NCI-H1694 (cell line): ENCODE results near the gene NOX3.
A peak's percentile ranks its signal among the peaks of the same experiment; 100 is the strongest.
"Not testable (repeated sequence)": the region's sequence is repeated elsewhere in the genome, so short reads cannot be mapped to it uniquely, and the experiment has no call there.

Experiments
- DNase-seq: peaks from one replicate; lab custom pipeline; 2025; lab: John Stamatoyannopoulos, UW

NOX3 gene

GRCh38 chr6:155455766-155456165 is at the start of gene NOX3:
TSS of gene NOX3 (minus strand) at chr6:155455839. CDS start at chr6:155455800, 39 bp downstream.
- no peak for DNase-seq

GRCh38 chr6:155504848-155505607 is 49.4 kb upstream of the NOX3 start:
- DNase-seq, result no peak

GRCh38 chr6:155502393-155502792 is 46.8 kb upstream of the NOX3 start:
- DNase-seq, result no peak

DNA sequence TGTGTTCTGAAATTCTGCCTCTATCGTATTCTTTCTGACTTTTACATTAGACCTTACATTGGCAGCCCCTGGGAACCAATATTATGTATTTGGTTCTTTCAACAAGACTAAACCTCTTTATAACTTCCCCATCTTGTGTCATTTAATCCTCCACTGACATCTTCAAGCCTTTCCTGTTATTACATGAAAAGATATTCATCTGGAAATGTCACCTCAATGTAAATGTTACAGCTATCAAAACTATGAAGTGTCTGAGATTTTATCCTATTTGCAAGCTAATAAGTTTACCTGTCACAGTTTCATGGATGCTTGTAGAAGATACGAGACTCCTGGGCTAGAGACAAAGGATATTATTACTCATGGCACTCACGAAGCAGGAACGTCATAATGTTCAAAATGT is 43.9 kb upstream of the NOX3 start:
- no peak for DNase-seq

GRCh38 chr6:155498370-155498769 is 42.7 kb upstream of the NOX3 start:
- no peak for DNase-seq

GRCh38 chr6:155497273-155497672 is 41.6 kb upstream of the NOX3 start:
- no peak for DNase-seq

DNA sequence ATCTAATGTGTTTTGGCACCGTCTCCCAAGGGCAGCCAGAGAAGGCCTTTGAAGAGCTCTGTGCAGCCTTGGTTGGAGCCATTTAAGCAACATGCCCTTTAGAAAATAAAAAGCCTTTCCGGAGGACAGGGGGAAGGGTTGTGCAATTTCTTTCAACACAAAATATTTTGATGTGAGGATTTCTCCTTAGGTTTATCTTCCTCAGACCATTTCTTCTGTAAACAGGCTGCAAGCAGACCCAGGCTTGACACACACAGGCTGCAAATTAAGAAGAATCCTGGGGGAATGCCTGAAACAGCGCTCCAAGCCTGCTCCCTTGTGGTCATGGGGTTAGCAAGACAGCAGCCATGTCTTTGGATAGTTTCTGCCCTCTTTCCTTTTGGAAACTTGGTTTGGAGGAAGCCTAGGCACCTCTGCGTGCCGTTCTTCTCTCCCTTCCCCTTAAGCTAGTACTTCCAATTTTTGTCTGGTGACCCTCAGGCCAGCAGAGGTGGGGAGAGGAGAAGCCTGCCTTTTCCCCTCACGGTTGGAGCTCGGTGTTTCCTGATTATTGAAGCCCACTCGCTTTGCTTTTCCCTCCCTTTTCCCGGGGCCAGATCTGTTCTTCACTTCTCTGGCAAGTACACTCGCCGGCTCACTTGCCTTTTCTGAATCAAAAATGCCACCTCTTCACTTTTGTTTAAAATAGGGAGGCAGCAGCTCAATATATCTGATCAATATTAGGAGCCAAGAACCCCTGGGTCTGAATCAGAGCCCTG is 39.6 kb upstream of the NOX3 start:
- DNase-seq, result peak; percentile 6

DNA sequence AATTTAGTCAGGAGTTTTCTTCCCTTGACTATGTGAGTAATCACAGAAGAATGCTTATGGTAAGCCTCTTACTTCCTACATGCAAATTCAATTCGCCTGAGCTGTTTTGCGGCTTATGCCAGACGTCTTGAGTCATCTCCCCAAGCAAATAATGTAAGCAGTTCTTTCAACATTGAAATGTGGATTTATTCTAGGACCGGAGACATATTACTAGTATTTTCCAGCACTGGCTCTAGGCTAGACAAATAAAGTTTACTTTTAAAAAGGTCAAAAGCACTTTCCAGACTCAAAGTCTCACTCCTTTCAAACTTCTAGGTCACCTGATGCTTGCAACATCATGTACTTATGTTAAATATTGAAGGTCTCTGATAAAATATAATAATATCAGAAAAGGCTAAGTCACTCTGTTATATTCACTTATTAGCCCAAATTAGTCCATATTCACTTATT is 38.1 kb upstream of the NOX3 start:
- DNase-seq, result no peak

DNA sequence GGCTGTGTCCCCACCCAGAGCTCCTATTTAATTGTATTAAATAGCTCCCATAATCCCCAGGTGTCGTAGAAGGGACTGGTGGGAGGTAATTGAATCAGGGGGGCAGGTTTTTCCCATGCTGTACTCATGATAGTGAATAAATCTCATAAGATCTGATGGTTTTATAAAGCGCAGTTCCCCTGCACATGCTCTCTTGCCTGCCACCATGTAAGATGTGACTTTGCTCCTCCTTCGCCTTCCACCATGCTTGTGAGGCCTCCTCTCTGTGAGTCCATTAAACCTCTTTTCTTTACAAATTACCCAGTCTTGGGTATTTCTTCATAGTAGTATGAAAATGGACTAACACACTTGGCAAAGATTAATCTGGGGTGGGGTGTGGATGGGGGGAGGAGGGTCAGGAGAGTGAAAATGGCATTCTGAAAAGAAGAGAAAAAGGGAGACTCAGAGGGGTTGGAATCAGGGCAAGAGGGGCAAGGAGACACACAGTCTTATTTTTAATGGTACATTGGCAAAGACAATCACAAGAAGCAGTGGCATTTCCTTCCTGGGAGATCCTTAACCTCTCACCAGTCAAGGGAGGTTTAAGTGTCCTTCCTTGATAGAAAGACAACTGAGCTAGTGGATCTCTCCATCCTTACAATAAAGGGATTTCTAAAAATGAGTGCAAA is 37.5 kb upstream of the NOX3 start:
- DNase-seq, result no peak

DNA sequence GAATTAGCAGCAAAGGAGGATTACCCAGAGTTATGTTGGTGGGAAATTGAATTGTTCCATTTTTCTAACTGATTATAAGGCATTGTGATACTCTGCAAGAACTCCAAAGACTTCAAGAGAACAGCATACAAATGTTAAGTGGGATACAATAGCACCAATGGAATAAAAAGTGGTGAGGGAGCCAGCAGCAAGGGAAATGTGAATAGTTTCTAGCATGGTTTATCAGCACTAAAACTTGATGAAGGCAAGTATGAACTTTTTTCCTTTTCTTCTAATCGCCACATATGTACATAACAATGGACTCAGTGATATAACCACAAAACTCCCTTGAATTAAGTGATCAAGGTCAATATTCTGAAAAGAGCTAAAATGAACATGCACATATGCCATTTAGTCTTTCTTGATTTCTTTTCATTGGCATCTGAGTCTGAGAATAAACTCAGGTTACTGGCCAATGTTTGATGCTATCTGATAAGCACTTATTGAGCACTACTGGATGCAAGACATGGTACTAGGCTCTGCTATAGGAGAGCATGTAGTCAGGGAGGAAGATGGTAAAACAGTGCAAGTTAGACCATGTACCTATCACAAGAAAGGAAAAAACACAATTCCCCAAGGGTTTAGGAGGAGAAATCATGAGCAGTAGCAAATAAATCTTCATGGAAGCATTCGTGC is 36.6 kb upstream of the NOX3 start:
- no peak for DNase-seq

DNA sequence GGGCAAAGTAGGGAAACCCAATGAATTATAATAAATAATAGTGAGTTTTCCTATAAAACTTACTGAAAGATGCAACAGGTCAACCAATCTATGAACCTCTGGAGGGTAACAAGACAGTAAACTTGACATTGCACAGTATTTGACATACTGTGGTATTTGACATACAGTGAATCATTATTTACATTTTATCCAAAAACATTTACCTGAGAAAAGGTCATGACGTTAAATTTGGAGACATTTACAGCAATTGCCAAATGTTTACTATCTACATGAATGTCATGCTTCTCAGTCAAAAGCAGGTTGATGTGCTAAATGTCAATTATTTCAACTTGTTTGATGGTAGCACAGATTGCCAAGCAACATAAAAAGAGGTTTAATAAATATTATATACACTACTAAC is 35.8 kb upstream of the NOX3 start:
- no peak for DNase-seq

- DNase-seq, result not testable (repeated sequence)
These were observed 32.6 kb upstream of the NOX3 start for GRCh38 chr6:155488197-155488596.

GRCh38 chr6:155487371-155488130 is 31.9 kb upstream of the NOX3 start:
- DNase-seq, result no peak

GRCh38 chr6:155486721-155487294 is 31.2 kb upstream of the NOX3 start:
- no peak for DNase-seq

DNA sequence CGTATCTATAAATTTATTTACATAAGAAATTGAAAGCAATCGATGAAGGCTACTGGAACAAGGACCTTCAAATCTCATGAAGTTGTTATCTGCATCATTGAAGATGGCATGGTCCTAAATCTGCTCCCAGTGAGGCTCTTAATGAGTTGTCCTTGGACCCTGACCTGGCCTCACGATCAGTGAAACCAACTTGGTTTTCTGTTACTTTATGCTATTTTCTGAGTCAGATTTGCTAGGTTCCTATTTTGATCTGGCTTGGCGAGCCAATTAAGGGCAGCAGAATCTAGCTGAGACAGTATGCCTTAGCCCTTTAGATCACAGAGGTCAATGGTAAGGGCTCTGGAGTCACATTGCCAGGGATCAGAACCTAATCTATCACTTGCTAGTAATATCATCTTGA is 30.1 kb upstream of the NOX3 start:
- DNase-seq, result no peak

- no peak for DNase-seq
These were observed 28.2 kb upstream of the NOX3 start for GRCh38 chr6:155483858-155484257.

DNA sequence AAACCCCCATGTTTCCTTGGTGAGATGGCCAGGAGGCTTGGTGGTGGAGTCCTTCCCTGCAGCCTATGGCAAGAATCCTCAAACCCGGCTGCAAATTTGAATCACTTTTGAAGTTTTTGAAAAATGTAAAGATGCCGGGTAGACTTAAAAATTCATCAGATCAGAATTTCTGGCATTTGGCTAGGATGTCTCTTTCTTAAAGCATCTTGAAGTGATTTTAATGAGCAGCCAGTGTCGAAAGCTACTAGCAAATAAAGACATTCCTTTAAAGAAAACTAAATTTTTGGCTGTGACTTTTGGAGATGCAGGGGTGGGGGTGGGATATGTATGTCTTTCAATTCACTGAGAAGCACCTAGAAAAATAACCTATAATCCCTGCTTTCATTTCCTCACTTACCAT is 25.6 kb upstream of the NOX3 start:
- DNase-seq, result no peak

DNA sequence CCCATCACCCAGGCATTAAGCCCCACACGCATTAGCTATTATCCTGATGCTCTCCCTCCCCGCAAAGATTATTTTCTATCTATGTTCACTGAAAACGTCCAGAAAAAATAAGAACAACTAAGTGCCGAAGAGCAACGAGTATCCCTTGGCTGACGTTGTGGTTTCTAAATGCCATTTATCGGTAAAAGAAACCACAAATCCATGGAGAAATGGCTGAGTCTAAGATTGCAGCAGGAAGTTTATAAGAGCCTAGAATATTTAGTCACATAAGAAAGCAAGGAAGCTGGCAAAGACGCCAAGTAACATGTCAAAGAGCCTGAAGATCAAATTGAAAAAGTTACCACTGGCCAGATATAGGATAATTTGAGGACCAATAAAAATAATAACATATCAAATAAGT is 18.1 kb upstream of the NOX3 start:
- DNase-seq, result no peak

GRCh38 chr6:155472886-155473285 is 17.2 kb upstream of the NOX3 start:
- DNase-seq, result no peak

GRCh38 chr6:155470979-155471616 is 15.5 kb upstream of the NOX3 start:
- DNase-seq, result not testable (repeated sequence)

DNA sequence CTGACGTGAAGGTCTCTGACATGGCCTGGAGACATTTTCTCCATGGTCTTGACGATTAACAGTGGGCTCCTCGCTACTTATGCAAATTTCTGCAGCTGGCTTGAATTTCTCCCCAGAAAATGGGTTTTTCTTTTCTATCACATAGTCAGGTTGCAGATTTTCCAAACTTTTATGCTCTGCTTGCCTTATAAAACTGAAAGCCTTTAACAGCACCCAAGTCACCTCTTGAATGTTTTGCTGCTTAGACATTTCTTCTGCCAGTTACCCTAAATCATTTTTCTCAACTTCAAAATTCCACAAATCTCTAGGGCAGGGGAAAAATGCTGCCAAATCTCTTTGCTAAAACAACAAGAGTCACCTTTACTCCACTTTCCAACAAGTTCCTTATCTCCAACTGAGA is 12.9 kb upstream of the NOX3 start:
- not testable (repeated sequence) for DNase-seq
